GM12872 (cell line): ENCODE measurements around the gene RXFP2.

ENCODE experiments used
- CTCF ChIP-seq: IDR thresholded peaks from 3 replicates; pipeline ENCODE4 v1.5.1; 2011; ENCODE audit warnings: low read depth, mild to moderate bottlenecking, low read length, moderate library complexity; ENCODE audit not compliant: insufficient read depth

RXFP2 gene

DNA sequence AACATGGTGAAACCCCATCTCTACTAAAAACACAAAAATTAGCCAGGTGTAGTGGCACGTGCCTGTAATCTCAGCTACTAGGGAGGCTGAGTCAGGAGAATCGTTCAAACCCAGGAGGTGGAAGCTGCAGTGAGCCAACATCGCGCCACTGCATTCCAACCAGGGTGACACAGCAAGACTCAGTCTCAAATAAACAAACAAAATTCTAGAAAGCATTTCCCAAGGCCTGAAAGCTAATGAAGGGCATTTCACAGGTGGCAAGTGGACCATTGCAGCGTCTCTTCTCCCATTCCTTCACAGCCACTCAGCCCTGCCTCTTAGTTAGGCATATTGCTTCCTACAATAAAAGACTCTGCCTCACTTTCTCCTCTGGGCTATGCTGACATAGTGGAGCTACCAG lies 13.5 kb upstream of the RXFP2 start:
- no peak for TF ChIP-seq CTCF

GRCh38 chr13:31731921-31732320 lies 7.4 kb upstream of the RXFP2 start:
- TF ChIP-seq CTCF, result no peak

DNA sequence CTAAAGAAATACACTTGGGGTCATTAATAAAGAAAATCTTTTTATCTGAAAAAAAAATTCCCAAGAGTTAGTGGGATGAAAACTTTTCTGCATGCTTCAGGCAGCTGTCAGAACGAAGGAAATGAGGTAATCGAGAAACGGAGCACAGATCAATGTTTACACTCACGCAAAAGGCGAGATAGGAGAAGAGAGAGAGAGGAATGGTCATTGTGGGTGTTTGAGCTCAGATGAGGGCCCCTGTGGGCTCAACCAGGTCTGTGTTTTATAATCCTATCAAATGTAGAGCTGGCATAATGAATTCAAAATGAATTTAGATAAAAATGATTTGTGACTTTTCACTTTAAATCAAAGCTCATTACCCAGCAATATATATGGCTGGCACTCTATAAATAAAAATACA lies 6.3 kb upstream of the RXFP2 start:
- no peak for TF ChIP-seq CTCF

DNA sequence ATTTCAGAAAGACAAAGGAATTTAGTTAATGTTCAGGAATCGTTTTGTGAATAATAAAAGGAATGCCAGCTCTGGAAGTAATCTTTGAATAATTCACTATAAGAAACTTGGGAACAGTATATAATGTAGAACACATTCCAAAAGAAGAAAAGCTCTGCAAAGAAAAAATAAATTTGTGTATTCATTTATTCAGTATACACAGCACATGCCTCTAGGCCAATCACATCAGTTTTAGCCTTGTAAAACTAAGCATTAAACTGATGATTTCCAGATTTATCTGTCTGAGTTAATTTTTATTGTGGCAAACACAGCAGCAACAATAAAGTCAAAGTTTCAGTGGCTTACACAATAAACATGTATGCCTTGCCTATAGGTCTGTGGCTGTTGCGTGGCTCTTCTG lies 5.7 kb upstream of the RXFP2 start:
- TF ChIP-seq CTCF, result no peak

DNA sequence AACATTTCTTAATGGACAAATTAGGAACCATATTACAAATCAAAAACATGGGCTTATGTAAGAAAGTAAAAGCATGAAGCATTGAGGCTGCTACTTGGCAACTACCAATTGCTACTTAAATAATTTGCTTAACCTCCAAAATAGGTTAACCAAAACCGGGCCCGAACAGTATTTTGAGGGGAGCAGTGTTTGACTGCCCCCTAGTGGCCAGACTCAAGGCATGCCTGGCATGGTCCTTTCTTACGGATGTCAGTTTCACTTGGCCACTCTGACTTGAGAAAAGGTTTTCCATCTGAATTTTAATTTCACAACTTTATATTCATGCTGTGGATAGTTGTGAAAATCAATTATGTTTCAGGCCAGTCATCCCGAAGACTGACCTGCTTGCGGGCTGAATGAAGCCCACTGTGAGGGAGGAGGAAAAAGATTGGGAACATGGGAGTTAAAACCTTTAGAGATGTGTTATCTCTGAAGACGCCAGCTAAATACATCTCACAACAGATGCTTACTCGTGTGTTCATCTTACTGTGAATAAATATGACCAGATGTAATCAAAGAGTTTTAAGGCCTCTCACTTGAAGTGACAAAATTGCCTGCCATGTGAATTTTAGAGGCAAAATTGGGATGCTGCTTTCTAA lies 2.9 kb downstream of the RXFP2 start:
- peak; percentile 94 for TF ChIP-seq CTCF

DNA sequence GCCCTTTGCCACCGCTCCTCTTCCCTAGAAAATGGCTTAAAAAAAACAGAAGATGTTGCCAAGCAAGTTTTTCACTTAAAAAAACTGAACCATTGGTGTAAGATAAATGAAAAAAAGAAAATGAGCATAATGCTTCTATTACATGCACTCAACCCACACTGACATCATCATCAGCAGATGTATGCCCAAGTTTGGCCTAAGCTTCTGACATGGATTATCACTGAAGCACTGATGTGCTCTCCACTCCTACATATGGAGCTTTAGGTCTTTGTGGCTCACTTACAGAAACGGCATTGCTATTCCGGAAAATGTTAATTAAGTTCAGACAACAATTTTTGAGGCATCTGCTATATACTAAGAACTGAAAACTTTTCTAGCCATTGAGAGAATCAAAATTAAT lies 8.0 kb downstream of the RXFP2 start:
- no peak for TF ChIP-seq CTCF

- TF ChIP-seq CTCF, result no peak
These were observed 8.6 kb downstream of the RXFP2 start for GRCh38 chr13:31747966-31748365.

GRCh38 chr13:31749929-31750328 lies 10.6 kb downstream of the RXFP2 start:
- TF ChIP-seq CTCF, result no peak
